MCF 10A (cell line): ENCODE measurements around the gene AGMO. TPM values are rescaled to one million over a fixed set of nuclear protein-coding genes. Genes with fewer than 3 reads are reported as not detected.
"Not testable (repeated sequence)": the region's sequence is repeated elsewhere in the genome, so short reads cannot be mapped to it uniquely, and the experiment has no call there.

Experiments used
- BruUV-seq: library from RNA; stranded (reverse); fragments of 400-500 nt; replicated peaks from 2 replicates; lab custom pipeline; 2021; lab: Mats Ljungman, UMichigan
- CTCF ChIA-PET: fragments of 300-600 bp; sonication (Branson Sonifier 250); formaldehyde crosslinking; extraction: SDS; loops from one replicate; lab custom pipeline; 2021; ENCODE audit warnings: antibody characterized with exemption, inconsistent platforms; lab: Yijun Ruan, JAX
- POLR2A ChIA-PET: fragments of 300-600, 350-650 bp; sonication (Branson Sonifier 250); formaldehyde crosslinking; extraction: SDS; loops from one replicate; lab custom pipeline; 2020; ENCODE audit warnings: antibody characterized with exemption, inconsistent platforms; lab: Yijun Ruan, JAX
- DNase-seq: peaks from one replicate; pipeline ENCODE4 v3.0.0-alpha.2; 2018; ENCODE audit not compliant: unreplicated experiment
- H3K27ac Mint-ChIP-seq: one replicate; pipeline ENCODE4 v1.8.0; 2022; ENCODE audit warnings: mild to moderate bottlenecking, low read depth, mixed read lengths; ENCODE audit not compliant: unreplicated experiment
- H3K27me3 Mint-ChIP-seq: one replicate; pipeline ENCODE4 v1.8.0; 2022; ENCODE audit warnings: mixed read lengths; ENCODE audit not compliant: insufficient read depth, unreplicated experiment
- H3K36me3 Mint-ChIP-seq: one replicate; pipeline ENCODE4 v1.8.0; 2022; ENCODE audit warnings: mild to moderate bottlenecking, moderate library complexity, mixed read lengths; ENCODE audit not compliant: insufficient read depth, unreplicated experiment
- H3K4me1 Mint-ChIP-seq: one replicate; pipeline ENCODE4 v1.8.0; 2022; ENCODE audit warnings: mixed read lengths; ENCODE audit not compliant: insufficient read depth, unreplicated experiment
- H3K4me3 Mint-ChIP-seq: one replicate; pipeline ENCODE4 v1.8.0; 2022; ENCODE audit warnings: mild to moderate bottlenecking, moderate library complexity, mixed read lengths; ENCODE audit not compliant: unreplicated experiment
- H3K9me3 Mint-ChIP-seq: one replicate; pipeline ENCODE4 v1.8.0; 2022; ENCODE audit warnings: mixed read lengths; ENCODE audit not compliant: unreplicated experiment
- CTCF ChIP-seq: fragments of 200-600 bp; IDR thresholded peaks from one replicate; pipeline ENCODE4 v1.8.0; 2022; ENCODE audit warnings: antibody characterized with exemption, mild to moderate bottlenecking; ENCODE audit not compliant: unreplicated experiment
- intact Hi-C: fragments of 100-400 bp; cut with micrococcal nuclease; formaldehyde crosslinking; loops from 2 replicates; pipeline ENCODE4 v1.14.1; 2022
- total RNA-seq: library from RNA; stranded (reverse); gene quantifications from 2 replicates; pipeline ENCODE4 v1.2.3, GENCODE V29; 2022

AGMO gene
- total RNA-seq, 1 experiment from 2014 or later: not detected

DNA sequence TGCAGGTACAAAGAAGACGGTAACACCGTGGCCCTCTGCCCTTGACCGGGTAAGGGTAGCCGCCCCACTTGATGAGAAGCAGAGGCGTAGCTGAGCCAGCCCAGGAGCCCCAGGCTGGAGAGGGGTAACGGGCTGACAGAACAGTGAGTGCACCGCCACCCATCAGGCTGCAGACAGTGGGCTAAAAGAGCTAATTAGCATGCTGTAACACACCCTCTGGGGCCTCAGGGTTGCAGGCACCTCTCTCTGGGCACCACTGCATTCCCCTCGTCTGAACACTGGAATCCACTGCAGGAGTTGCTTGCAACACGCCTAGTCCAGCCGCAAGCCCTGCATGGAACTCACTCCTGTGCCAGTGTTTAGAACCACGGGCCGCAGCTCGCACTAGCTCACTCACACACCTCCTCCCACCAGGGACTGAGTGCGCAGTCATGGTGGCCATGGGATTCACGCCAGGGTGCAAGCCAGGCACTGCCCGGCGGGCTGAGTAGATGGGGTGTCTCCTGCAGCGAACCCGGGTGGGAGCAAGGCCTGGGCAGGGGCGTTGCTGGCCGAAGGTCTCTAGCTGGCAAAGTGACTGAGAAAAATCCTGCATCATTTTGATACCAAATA lies 36.1 kb downstream of the AGMO start:
- CTCF ChIA-PET: interaction anchor here (0.6 to 0.7 kb wide), 2 partner anchors 65 to 161 kb away, joined by 3 read pairs; no protein-coding TSS in a partner anchor
- Mint-ChIP-seq H3K27me3 (no peaks in the 10 kb centered on the region), H3K27ac (no peak overlapping the region), H3K36me3 (no peaks in the 10 kb centered on the region), H3K4me1 (no peaks in the 10 kb centered on the region), H3K4me3 (no peak overlapping the region), H3K9me3 (peaks cover 3% of the 10 kb centered on the region)
- POLR2A ChIA-PET: no interaction called here
- no peak for DNase-seq
- TF ChIP-seq CTCF: no peak
- no TSS peak for BruUV-seq
- intact Hi-C loops: no loop called here

- no TSS peak for BruUV-seq
- no peak for TF ChIP-seq CTCF
- Mint-ChIP-seq H3K9me3 (peaks cover 19% of the 10 kb centered on the region), H3K4me1 (no peaks in the 10 kb centered on the region), H3K27me3 (peaks cover 5% of the 10 kb centered on the region), H3K27ac (no peak overlapping the region), H3K4me3 (no peak overlapping the region), H3K36me3 (no peaks in the 10 kb centered on the region)
- intact Hi-C loops: no loop called here
- no peak for DNase-seq
- ChIA-PET POLR2A (no interaction called here), CTCF (no interaction called here)
These were observed 37.7 kb downstream of the AGMO start for GRCh38 chr7:15524077-15524476.

- Mint-ChIP-seq H3K9me3 (peaks cover 23% of the 10 kb centered on the region), H3K27me3 (peaks cover 57% of the 10 kb centered on the region)
- H3K36me3 Mint-ChIP-seq, H3K4me3 Mint-ChIP-seq, CTCF ChIA-PET, BruUV-seq, POLR2A ChIA-PET, H3K4me1 Mint-ChIP-seq, intact Hi-C loops, DNase-seq, H3K27ac Mint-ChIP-seq: not testable (repeated sequence)
These were observed 44.0 kb downstream of the AGMO start for GRCh38 chr7:15517865-15518264.

DNA sequence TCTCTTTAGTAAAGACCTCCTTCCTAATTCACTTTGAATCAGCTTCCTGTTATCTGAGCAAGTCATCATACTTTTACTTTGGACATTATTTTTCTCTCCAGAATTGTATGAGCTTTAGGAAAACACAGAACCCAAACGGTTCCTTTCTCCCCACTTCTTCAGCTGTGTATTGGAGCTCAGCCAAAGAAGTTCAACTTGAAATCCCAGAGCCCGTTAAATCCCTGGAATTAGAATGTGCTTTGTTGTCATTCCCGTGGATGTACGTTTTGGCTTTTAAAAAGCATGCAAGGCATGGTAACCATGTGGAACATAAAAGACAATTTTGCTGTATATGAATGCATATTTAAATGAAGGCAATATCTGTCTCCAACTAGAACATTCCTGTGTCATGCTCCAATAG lies 46.6 kb downstream of the AGMO start:
- intact Hi-C loops: no loop called here

More for the DNA sequence above, 46.6 kb downstream of the AGMO start:
- no peak for DNase-seq
- BruUV-seq: no TSS peak
- CTCF ChIA-PET: interaction anchor here (0.6 kb wide), 1 partner anchor 223 kb away, joined by 3 read pairs; no protein-coding TSS in a partner anchor
- no peak for TF ChIP-seq CTCF
- Mint-ChIP-seq H3K27me3 (peaks cover 71% of the 10 kb centered on the region), H3K27ac (no peak overlapping the region), H3K36me3 (no peaks in the 10 kb centered on the region), H3K4me1 (no peaks in the 10 kb centered on the region), H3K9me3 (peaks cover 16% of the 10 kb centered on the region), H3K4me3 (no peak overlapping the region)
- POLR2A ChIA-PET: no interaction called here
